DND-41 (cell line): ENCODE results near the gene ARPP21.

Experiments used
- ATAC-seq: fragments of 200-7000 bp; cut with Tn5 transposase; 3 replicates; pipeline ENCODE4 v1.9.1; 2021; ENCODE audit warnings: low read depth; ENCODE audit not compliant: insufficient read depth
- DNase-seq: peaks from one replicate; pipeline ENCODE4 v3.0.0-alpha.2; 2020
- H2AFZ ChIP-seq: 2 replicates; pipeline ENCODE4 v1.6.0; 2012; ENCODE audit warnings: low read depth, low read length
- H3K27ac ChIP-seq: 2 replicates; pipeline ENCODE4 v1.5.1; 2012; ENCODE audit warnings: low read length, inconsistent platforms
- H3K27me3 ChIP-seq: fragments of 200-600 bp; sonication (generic); 2 replicates; pipeline ENCODE4 v1.6.0; 2012; ENCODE audit warnings: low read length, mild to moderate bottlenecking, inconsistent platforms; ENCODE audit not compliant: insufficient read depth, poor library complexity
- H3K36me3 ChIP-seq: 2 replicates; pipeline ENCODE4 v1.5.1; 2012; ENCODE audit warnings: low read length, inconsistent platforms; ENCODE audit not compliant: insufficient read depth
- H3K4me1 ChIP-seq: 2 replicates; pipeline ENCODE4 v1.5.1; 2012; ENCODE audit warnings: mild to moderate bottlenecking, low read length; ENCODE audit not compliant: insufficient read depth
- H3K4me2 ChIP-seq: 2 replicates; pipeline ENCODE4 v1.6.0; 2012; ENCODE audit warnings: mild to moderate bottlenecking, moderate library complexity, low read length, inconsistent platforms; ENCODE audit not compliant: insufficient read depth
- H3K4me3 ChIP-seq, 2 experiments: fragments of 200-600 bp in 1 of 2; shearing (Covaris generic) in 1 of 2; 2 replicates each; pipeline ENCODE4 v1.5.1; 2012 to 2016; ENCODE audit warnings: inconsistent platforms in 2 of 2, low read length in 2 of 2, mild to moderate bottlenecking in 2 of 2, low read depth in 1 of 2, moderate library complexity in 1 of 2
- H3K79me2 ChIP-seq: 2 replicates; pipeline ENCODE4 v1.6.0; 2012; ENCODE audit warnings: low read length, inconsistent platforms; ENCODE audit not compliant: insufficient read depth
- H3K9ac ChIP-seq: 2 replicates; pipeline ENCODE4 v1.6.0; 2012; ENCODE audit warnings: low read depth, mild to moderate bottlenecking, inconsistent platforms, low read length, moderate library complexity
- H3K9me3 ChIP-seq: 2 replicates; pipeline ENCODE4 v1.5.1; 2012; ENCODE audit warnings: low read length, moderate library complexity, mild to moderate bottlenecking, inconsistent platforms; ENCODE audit not compliant: insufficient read depth, severe bottlenecking
- H4K20me1 ChIP-seq: 2 replicates; pipeline ENCODE4 v1.6.0; 2012; ENCODE audit warnings: low read length; ENCODE audit not compliant: insufficient read depth
- EZH2 ChIP-seq: IDR thresholded peaks from 3 replicates; pipeline ENCODE4 v1.6.1; 2012; ENCODE audit warnings: borderline replicate concordance, low read depth, mild to moderate bottlenecking, moderate library complexity, low read length, inconsistent platforms; ENCODE audit not compliant: severe bottlenecking
- TF ChIP-seq, protein P1 (sequence below): IDR thresholded peaks from 2 replicates; pipeline ENCODE4 v1.5.1; 2012; ENCODE audit warnings: borderline replicate concordance, low read length, moderate library complexity, mild to moderate bottlenecking; ENCODE audit not compliant: poor library complexity, severe bottlenecking; ENCODE audit errors: extremely low read depth

The ARPP21 gene

DNA sequence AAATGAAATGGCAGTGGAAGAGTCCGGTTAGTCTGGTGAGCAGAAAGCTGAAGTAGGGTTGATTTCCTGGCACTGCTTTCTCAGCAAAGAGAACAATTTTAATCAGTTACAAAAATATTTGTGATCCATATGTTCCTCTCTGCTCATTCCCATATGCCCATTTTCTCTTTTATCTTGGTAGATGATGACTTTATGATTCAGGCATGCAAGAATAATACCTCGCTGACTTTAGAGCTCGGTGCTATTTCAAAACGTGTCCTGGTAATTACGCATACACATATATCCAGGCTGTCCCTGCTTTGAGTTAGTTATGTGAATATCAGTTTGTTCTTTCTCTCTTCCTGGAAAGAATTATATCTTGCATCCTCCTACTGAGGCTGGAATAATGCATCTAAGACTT, 38.5 kb downstream of the ARPP21 start:
- Histone ChIP-seq H3K36me3 (peaks cover 91% of the 10 kb centered on the region), H3K4me2 (no peak overlapping the region; the same call in 1 of the 2 replicates), H3K9ac (no peak overlapping the region), H3K79me2 (peaks cover 100% of the 10 kb centered on the region), H3K9me3 (no peaks in the 10 kb centered on the region), H3K27ac (peak overlapping the region; percentile 22), H3K4me1 (peaks cover 66% of the 10 kb centered on the region), H3K27me3 (no peaks in the 10 kb centered on the region), H4K20me1 (peaks cover 27% of the 10 kb centered on the region; the same call in 1 of the 2 replicates), H2AFZ (no peak overlapping the region), H3K4me3 (no peak overlapping the region)
- no peak for DNase-seq
- no peak for ATAC-seq
- TF ChIP-seq EZH2, result no peak
- TF ChIP-seq, protein P1, sequence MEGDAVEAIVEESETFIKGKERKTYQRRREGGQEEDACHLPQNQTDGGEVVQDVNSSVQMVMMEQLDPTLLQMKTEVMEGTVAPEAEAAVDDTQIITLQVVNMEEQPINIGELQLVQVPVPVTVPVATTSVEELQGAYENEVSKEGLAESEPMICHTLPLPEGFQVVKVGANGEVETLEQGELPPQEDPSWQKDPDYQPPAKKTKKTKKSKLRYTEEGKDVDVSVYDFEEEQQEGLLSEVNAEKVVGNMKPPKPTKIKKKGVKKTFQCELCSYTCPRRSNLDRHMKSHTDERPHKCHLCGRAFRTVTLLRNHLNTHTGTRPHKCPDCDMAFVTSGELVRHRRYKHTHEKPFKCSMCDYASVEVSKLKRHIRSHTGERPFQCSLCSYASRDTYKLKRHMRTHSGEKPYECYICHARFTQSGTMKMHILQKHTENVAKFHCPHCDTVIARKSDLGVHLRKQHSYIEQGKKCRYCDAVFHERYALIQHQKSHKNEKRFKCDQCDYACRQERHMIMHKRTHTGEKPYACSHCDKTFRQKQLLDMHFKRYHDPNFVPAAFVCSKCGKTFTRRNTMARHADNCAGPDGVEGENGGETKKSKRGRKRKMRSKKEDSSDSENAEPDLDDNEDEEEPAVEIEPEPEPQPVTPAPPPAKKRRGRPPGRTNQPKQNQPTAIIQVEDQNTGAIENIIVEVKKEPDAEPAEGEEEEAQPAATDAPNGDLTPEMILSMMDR, result no peak

DNA sequence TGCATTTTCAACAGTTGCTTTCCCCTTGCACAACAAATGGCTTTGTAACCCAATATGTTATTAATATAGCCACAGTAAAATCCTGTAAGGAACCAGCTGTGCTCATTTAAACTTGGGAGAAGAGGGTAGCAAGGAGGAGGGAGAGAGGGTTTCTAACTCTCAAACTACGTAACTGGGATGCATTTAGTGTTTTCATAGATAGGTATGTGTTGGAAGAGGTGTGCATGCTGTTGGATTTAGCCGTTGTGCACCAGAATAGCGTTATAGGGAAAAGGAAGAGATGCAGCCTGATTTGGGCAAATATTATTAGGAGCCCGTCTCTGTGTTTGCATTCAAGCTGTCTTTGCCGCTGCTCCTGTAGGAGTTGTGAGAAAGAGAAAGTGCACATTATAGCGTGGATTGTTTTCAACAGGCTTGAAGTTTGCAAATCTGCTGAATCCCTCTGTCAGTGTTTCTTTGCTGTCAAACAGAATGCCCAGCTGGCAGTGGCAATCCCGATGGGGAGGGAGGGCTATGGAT, 39.4 kb downstream of the ARPP21 start:
- peak overlapping the region; percentile 46 for H3K27ac ChIP-seq
- no peaks in the 10 kb centered on the region for H3K27me3 ChIP-seq
- no peaks in the 10 kb centered on the region for H3K9me3 ChIP-seq
- DNase-seq (no peak), ATAC-seq (no peak)
- H3K79me2 ChIP-seq, result peaks cover 100% of the 10 kb centered on the region
- no peak for TF ChIP-seq EZH2
- TF ChIP-seq, protein P1, result no peak
- H2AFZ ChIP-seq, result no peak overlapping the region
- peaks cover 57% of the 10 kb centered on the region for H3K4me1 ChIP-seq
- H3K4me3 ChIP-seq, result no peak overlapping the region
- H3K4me2 ChIP-seq, result no peak overlapping the region
- H3K9ac ChIP-seq, result no peak overlapping the region
- peaks cover 24% of the 10 kb centered on the region; the same call in 1 of the 2 replicates for H4K20me1 ChIP-seq
- H3K36me3 ChIP-seq, result peaks cover 95% of the 10 kb centered on the region

DNA sequence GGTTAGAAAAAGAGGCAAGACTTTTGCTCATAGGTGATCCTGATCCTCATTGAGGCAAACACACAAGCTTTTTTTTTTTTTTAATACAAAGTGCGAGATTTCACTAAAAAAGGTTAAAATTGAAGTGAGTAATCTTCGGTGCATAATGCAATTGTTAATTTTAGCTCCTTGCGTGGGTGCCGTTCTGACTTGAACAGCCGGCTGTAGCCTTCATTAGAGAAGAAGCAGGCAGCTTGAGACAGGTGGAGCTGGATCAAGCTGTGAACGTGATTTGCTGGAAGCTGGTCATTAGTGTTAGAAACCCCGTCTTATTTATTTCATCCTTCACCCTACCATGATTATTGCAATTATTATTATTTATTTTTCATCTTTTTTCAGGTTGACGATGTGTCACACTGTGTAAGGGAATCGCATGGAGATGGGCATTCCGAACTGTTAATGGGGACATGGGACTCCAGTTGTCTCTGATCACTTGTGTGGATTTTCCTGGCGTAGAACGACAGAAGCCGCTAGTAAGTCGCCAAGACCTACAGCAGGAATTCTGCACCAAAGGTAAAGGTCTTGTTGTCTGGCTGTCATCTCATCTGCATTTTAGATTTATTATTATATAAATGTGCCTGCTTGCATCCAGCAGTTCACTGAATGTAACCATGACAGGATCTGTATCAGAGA, 40.2 kb downstream of the ARPP21 start:
- Histone ChIP-seq H3K4me1 (peaks cover 48% of the 10 kb centered on the region), H3K4me2 (no peak overlapping the region), H3K4me3 (no peak overlapping the region), H4K20me1 (peaks cover 24% of the 10 kb centered on the region; the same call in 1 of the 2 replicates), H3K27me3 (no peaks in the 10 kb centered on the region), H3K27ac (no peak overlapping the region; the same call in 1 of the 2 replicates), H2AFZ (no peak overlapping the region), H3K9me3 (no peaks in the 10 kb centered on the region), H3K79me2 (peaks cover 100% of the 10 kb centered on the region), H3K36me3 (peaks cover 96% of the 10 kb centered on the region), H3K9ac (no peak overlapping the region)
- no peak for DNase-seq
- TF ChIP-seq EZH2, result no peak
- TF ChIP-seq, protein P1, result no peak
- ATAC-seq, result no peak
